Vagina (tissue), 2 donors: Measurements from ENCODE around the gene POLDIP3. TPM values are rescaled to one million over a fixed set of nuclear protein-coding genes. Genes with fewer than 3 reads are reported as not detected.

Experiments used
- DNase-seq, 2 donors: peaks; one replicate each; pipeline ENCODE4 v3.0.0-alpha.2; 2017; ENCODE audit errors: extremely low spot score in 2 of 2
- H3K27ac ChIP-seq: fragments of 200-600 bp; sonication (generic); one replicate; pipeline ENCODE4 v1.5.1; 2019
- H3K27me3 ChIP-seq: fragments of 200-600 bp; sonication (generic); one replicate; pipeline ENCODE4 v1.5.1; 2019
- H3K36me3 ChIP-seq, 2 donors: fragments of 200-600 bp; sonication (generic); one replicate each; pipeline ENCODE4 v1.5.1; 2017 to 2019
- H3K4me1 ChIP-seq: fragments of 200-600 bp; sonication (generic); one replicate; pipeline ENCODE4 v1.5.1; 2019
- H3K4me3 ChIP-seq, 2 donors: fragments of 200-600 bp; sonication (generic); 1 replicate in 1 of 2; 2 replicates in 1 of 2; pipeline ENCODE4 v1.5.1; 2016 to 2019
- H3K9me3 ChIP-seq: fragments of 200-600 bp; sonication (generic); one replicate; pipeline ENCODE4 v1.5.1; 2019
- CTCF ChIP-seq, 3 experiments: fragments of 450-650 bp in 2 of 3; fragments of 200-600 bp in 1 of 3; sonication (generic) in 1 of 3; IDR thresholded peaks; one replicate each; pipeline ENCODE4 v1.5.1; 2017 to 2019; ENCODE audit warnings: antibody characterized with exemption in 3 of 3, mild to moderate bottlenecking in 2 of 3, moderate library complexity in 2 of 3
- POLR2A ChIP-seq, 2 donors: fragments of 450-650 bp; IDR thresholded peaks; one replicate each; pipeline ENCODE4 v1.6.1; 2017; ENCODE audit warnings: antibody characterized with exemption in 2 of 2, mild to moderate bottlenecking in 2 of 2, moderate library complexity in 2 of 2
- POLR2AphosphoS5 ChIP-seq, 2 donors: sonication (generic); formaldehyde crosslinking; IDR thresholded peaks; one replicate each; pipeline ENCODE4 v1.9.0; 2017; ENCODE audit warnings: antibody characterized with exemption in 2 of 2, mild to moderate bottlenecking in 2 of 2, low read depth in 1 of 2; ENCODE audit not compliant: insufficient read depth in 1 of 2
- intact Hi-C: fragments of 100-400 bp; cut with DNase I; formaldehyde crosslinking; loops from one replicate; pipeline ENCODE4 v1.15.1; 2023
- total RNA-seq: library from RNA; depleted of rRNA; stranded (reverse); fragments of >200 nt; gene quantifications from one replicate; pipeline ENCODE4 v1.2.3, GENCODE V29; 2016

Gene POLDIP3
- total RNA-seq, 1 donor from 2014 or later = 34.9 TPM

- no peaks in the 10 kb centered on the region for H3K9me3 ChIP-seq
- no peak overlapping the region for H3K4me3 ChIP-seq
- H3K27me3 ChIP-seq = no peaks in the 10 kb centered on the region
- H3K4me1 ChIP-seq = peaks cover 52% of the 10 kb centered on the region
- peak overlapping the region; percentile 75 for H3K27ac ChIP-seq
- DNase-seq = no peak
- no peak for TF ChIP-seq POLR2A (IDR thresholded peaks at IDR 0.05)
- no peak for TF ChIP-seq POLR2AphosphoS5 (IDR thresholded peaks at IDR 0.05; ENCODE audit: insufficient read depth in 1 of 2, low read depth in 1 of 2)
- TF ChIP-seq CTCF (IDR thresholded peaks at IDR 0.05) = no peak
- intact Hi-C loops = no loop called here
- peaks cover 0 to 62% of the 10 kb centered on the region in 2 donors for H3K36me3 ChIP-seq
Measured at GRCh38 chr22:42623301-42623751, 8.6 kb upstream of the POLDIP3 start.

GRCh38 chr22:42622061-42622710 is 7.5 kb upstream of the POLDIP3 start:
- no peaks in the 10 kb centered on the region for H3K27me3 ChIP-seq
- H3K36me3 ChIP-seq = peaks cover 0 to 51% of the 10 kb centered on the region in 2 donors
- H3K4me3 ChIP-seq = no peak overlapping the region
- H3K9me3 ChIP-seq = no peaks in the 10 kb centered on the region
- intact Hi-C loops = no loop called here
- peaks cover 60% of the 10 kb centered on the region for H3K4me1 ChIP-seq
- peak overlapping the region; percentile 75 for H3K27ac ChIP-seq
- DNase-seq = no peak
- TF ChIP-seq POLR2AphosphoS5 (IDR thresholded peaks at IDR 0.05; ENCODE audit: insufficient read depth in 1 of 2, low read depth in 1 of 2) (no peak), CTCF (IDR thresholded peaks at IDR 0.05) (no peak), POLR2A (IDR thresholded peaks at IDR 0.05) (no peak)

- Histone ChIP-seq H3K4me3 (no peak overlapping the region), H3K27ac (peak overlapping the region; percentile 75), H3K9me3 (no peaks in the 10 kb centered on the region), H3K4me1 (peaks cover 67% of the 10 kb centered on the region), H3K36me3 (peaks cover 0 to 45% of the 10 kb centered on the region in 2 donors), H3K27me3 (no peaks in the 10 kb centered on the region)
- intact Hi-C loops = no loop called here
- TF ChIP-seq CTCF (IDR thresholded peaks at IDR 0.05) = peak; percentile 54 to 80 (median 58)
- no peak for TF ChIP-seq POLR2A (IDR thresholded peaks at IDR 0.05)
- TF ChIP-seq POLR2AphosphoS5 (IDR thresholded peaks at IDR 0.05; ENCODE audit: insufficient read depth in 1 of 2, low read depth in 1 of 2) = peak; percentile 12 to 53
- DNase-seq = no peak
Measured at GRCh38 chr22:42621505-42622002, 6.9 kb upstream of the POLDIP3 start.

GRCh38 chr22:42620084-42620483 is 5.4 kb upstream of the POLDIP3 start:
- TF ChIP-seq POLR2AphosphoS5 (IDR thresholded peaks at IDR 0.05; ENCODE audit: insufficient read depth in 1 of 2, low read depth in 1 of 2) (no peak), CTCF (IDR thresholded peaks at IDR 0.05) (no peak), POLR2A (IDR thresholded peaks at IDR 0.05) (no peak)
- intact Hi-C loops = no loop called here
- Histone ChIP-seq H3K9me3 (no peaks in the 10 kb centered on the region), H3K4me1 (peaks cover 78% of the 10 kb centered on the region), H3K27ac (peak overlapping the region; percentile 88), H3K36me3 (peaks cover 0 to 30% of the 10 kb centered on the region in 2 donors), H3K4me3 (no peak overlapping the region), H3K27me3 (no peaks in the 10 kb centered on the region)
- DNase-seq = no peak
